DND-41 (cell line): Measurements from ENCODE around the gene BMPER.

Experiments
- ATAC-seq: fragments of 200-7000 bp; cut with Tn5 transposase; 3 replicates; pipeline ENCODE4 v1.9.1; 2021; ENCODE audit warnings: low read depth; ENCODE audit not compliant: insufficient read depth
- DNase-seq: peaks from one replicate; pipeline ENCODE4 v3.0.0-alpha.2; 2020
- H2AFZ ChIP-seq: 2 replicates; pipeline ENCODE4 v1.6.0; 2012; ENCODE audit warnings: low read depth, low read length
- H3K27ac ChIP-seq: 2 replicates; pipeline ENCODE4 v1.5.1; 2012; ENCODE audit warnings: low read length, inconsistent platforms
- H3K27me3 ChIP-seq: fragments of 200-600 bp; sonication (generic); 2 replicates; pipeline ENCODE4 v1.6.0; 2012; ENCODE audit warnings: low read length, mild to moderate bottlenecking, inconsistent platforms; ENCODE audit not compliant: insufficient read depth, poor library complexity
- H3K36me3 ChIP-seq: 2 replicates; pipeline ENCODE4 v1.5.1; 2012; ENCODE audit warnings: low read length, inconsistent platforms; ENCODE audit not compliant: insufficient read depth
- H3K4me1 ChIP-seq: 2 replicates; pipeline ENCODE4 v1.5.1; 2012; ENCODE audit warnings: mild to moderate bottlenecking, low read length; ENCODE audit not compliant: insufficient read depth
- H3K4me2 ChIP-seq: 2 replicates; pipeline ENCODE4 v1.6.0; 2012; ENCODE audit warnings: mild to moderate bottlenecking, moderate library complexity, low read length, inconsistent platforms; ENCODE audit not compliant: insufficient read depth
- H3K4me3 ChIP-seq, 2 experiments: fragments of 200-600 bp in 1 of 2; shearing (Covaris generic) in 1 of 2; 2 replicates each; pipeline ENCODE4 v1.5.1; 2012 to 2016; ENCODE audit warnings: inconsistent platforms in 2 of 2, low read length in 2 of 2, mild to moderate bottlenecking in 2 of 2, low read depth in 1 of 2, moderate library complexity in 1 of 2
- H3K79me2 ChIP-seq: 2 replicates; pipeline ENCODE4 v1.6.0; 2012; ENCODE audit warnings: low read length, inconsistent platforms; ENCODE audit not compliant: insufficient read depth
- H3K9ac ChIP-seq: 2 replicates; pipeline ENCODE4 v1.6.0; 2012; ENCODE audit warnings: low read depth, mild to moderate bottlenecking, inconsistent platforms, low read length, moderate library complexity
- H3K9me3 ChIP-seq: 2 replicates; pipeline ENCODE4 v1.5.1; 2012; ENCODE audit warnings: low read length, moderate library complexity, mild to moderate bottlenecking, inconsistent platforms; ENCODE audit not compliant: insufficient read depth, severe bottlenecking
- H4K20me1 ChIP-seq: 2 replicates; pipeline ENCODE4 v1.6.0; 2012; ENCODE audit warnings: low read length; ENCODE audit not compliant: insufficient read depth
- EZH2 ChIP-seq: IDR thresholded peaks from 3 replicates; pipeline ENCODE4 v1.6.1; 2012; ENCODE audit warnings: borderline replicate concordance, low read depth, mild to moderate bottlenecking, moderate library complexity, low read length, inconsistent platforms; ENCODE audit not compliant: severe bottlenecking
- TF ChIP-seq, protein P1 (sequence below): IDR thresholded peaks from 2 replicates; pipeline ENCODE4 v1.5.1; 2012; ENCODE audit warnings: borderline replicate concordance, low read length, moderate library complexity, mild to moderate bottlenecking; ENCODE audit not compliant: poor library complexity, severe bottlenecking; ENCODE audit errors: extremely low read depth

Gene BMPER

DNA sequence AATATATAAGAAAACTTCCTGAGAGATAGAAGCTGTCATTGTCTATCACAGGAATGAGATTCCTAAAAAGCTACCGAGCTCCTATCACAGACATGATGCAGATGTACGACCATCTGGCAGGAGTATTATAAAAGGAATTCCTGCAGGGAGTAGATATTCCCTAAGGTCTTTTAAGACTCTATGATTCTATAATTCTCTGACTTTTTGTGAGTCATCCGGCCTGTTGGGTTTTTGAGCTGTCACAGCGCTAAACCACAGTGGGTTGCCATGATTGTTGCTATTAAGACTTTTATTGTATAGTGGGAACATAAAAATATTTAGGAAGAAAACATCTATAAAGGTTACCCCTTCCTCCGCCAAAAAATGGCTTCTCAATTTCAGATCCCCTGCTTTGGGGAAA lies 223.4 kb downstream of the BMPER start:
- no peak overlapping the region for H3K27ac ChIP-seq
- peaks cover 7% of the 10 kb centered on the region for H3K9me3 ChIP-seq
- TF ChIP-seq, protein P1, sequence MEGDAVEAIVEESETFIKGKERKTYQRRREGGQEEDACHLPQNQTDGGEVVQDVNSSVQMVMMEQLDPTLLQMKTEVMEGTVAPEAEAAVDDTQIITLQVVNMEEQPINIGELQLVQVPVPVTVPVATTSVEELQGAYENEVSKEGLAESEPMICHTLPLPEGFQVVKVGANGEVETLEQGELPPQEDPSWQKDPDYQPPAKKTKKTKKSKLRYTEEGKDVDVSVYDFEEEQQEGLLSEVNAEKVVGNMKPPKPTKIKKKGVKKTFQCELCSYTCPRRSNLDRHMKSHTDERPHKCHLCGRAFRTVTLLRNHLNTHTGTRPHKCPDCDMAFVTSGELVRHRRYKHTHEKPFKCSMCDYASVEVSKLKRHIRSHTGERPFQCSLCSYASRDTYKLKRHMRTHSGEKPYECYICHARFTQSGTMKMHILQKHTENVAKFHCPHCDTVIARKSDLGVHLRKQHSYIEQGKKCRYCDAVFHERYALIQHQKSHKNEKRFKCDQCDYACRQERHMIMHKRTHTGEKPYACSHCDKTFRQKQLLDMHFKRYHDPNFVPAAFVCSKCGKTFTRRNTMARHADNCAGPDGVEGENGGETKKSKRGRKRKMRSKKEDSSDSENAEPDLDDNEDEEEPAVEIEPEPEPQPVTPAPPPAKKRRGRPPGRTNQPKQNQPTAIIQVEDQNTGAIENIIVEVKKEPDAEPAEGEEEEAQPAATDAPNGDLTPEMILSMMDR = no peak
- no peak for TF ChIP-seq EZH2
- H3K36me3 ChIP-seq = no peaks in the 10 kb centered on the region
- no peak for ATAC-seq
- H3K4me1 ChIP-seq = no peaks in the 10 kb centered on the region
- H3K4me3 ChIP-seq = no peak overlapping the region
- H3K79me2 ChIP-seq = no peaks in the 10 kb centered on the region
- H2AFZ ChIP-seq = no peak overlapping the region
- no peaks in the 10 kb centered on the region for H3K27me3 ChIP-seq
- no peak overlapping the region for H3K9ac ChIP-seq
- no peak overlapping the region for H3K4me2 ChIP-seq
- DNase-seq = no peak
- no peaks in the 10 kb centered on the region for H4K20me1 ChIP-seq

GRCh38 chr7:34130558-34131295 lies 225.4 kb downstream of the BMPER start:
- no peaks in the 10 kb centered on the region for H3K79me2 ChIP-seq
- TF ChIP-seq, protein P1 = no peak
- no peak for TF ChIP-seq EZH2
- H3K9ac ChIP-seq = no peak overlapping the region
- no peaks in the 10 kb centered on the region for H3K27me3 ChIP-seq
- DNase-seq = no peak
- H3K4me2 ChIP-seq = no peak overlapping the region
- no peaks in the 10 kb centered on the region for H3K4me1 ChIP-seq
- no peak for ATAC-seq
- H2AFZ ChIP-seq = no peak overlapping the region
- no peak overlapping the region for H3K27ac ChIP-seq
- H3K4me3 ChIP-seq = no peak overlapping the region
- H3K36me3 ChIP-seq = no peaks in the 10 kb centered on the region
- H3K9me3 ChIP-seq = peaks cover 2% of the 10 kb centered on the region
- H4K20me1 ChIP-seq = no peaks in the 10 kb centered on the region

DNA sequence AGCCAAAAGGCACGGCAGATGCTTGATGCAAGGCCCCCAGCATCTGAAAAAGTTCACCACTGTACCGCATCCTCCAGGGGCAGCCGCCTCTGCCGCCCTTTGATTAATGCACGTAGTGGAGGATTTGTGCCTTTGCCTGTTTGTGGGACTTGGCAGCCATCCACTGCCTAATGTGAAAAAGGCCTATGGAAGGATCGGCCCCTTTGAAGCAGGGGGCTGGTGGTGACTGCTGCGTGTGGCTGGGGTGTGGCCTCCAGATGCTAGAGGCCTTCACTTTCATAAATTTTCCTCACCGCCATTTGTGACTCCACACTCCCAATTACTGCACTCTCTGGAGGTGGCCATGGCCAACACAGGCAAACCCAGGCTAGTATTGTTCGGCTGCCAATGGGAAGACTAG lies 226.0 kb downstream of the BMPER start:
- no peak overlapping the region for H2AFZ ChIP-seq
- TF ChIP-seq, protein P1 = no peak
- no peak for TF ChIP-seq EZH2
- DNase-seq (no peak), ATAC-seq (no peak)
- H3K4me1 ChIP-seq = no peaks in the 10 kb centered on the region
- no peak overlapping the region for H3K27ac ChIP-seq
- no peak overlapping the region for H3K4me2 ChIP-seq
- H3K79me2 ChIP-seq = no peaks in the 10 kb centered on the region
- no peaks in the 10 kb centered on the region for H3K27me3 ChIP-seq
- H3K9me3 ChIP-seq = no peaks in the 10 kb centered on the region
- H3K4me3 ChIP-seq = no peak overlapping the region
- no peaks in the 10 kb centered on the region for H3K36me3 ChIP-seq
- no peaks in the 10 kb centered on the region for H4K20me1 ChIP-seq
- no peak overlapping the region for H3K9ac ChIP-seq
